PC-3 (cell line): ENCODE results near the gene ITGA7. TPM values are rescaled to one million over a fixed set of nuclear protein-coding genes. Genes with fewer than 3 reads are reported as not detected.

Source experiments
- ATAC-seq: fragments of 200-7000 bp; cut with Tn5 transposase; 2 replicates; pipeline ENCODE4 v1.9.1; 2020; ENCODE audit warnings: mild to moderate bottlenecking, moderate library complexity
- BruUV-seq: library from RNA; stranded (reverse); fragments of 400-500 nt; replicated peaks from 2 replicates; lab custom pipeline; 2021; lab: Mats Ljungman, UMichigan
- CTCF ChIA-PET: fragments of 300-600 bp; sonication (Branson Sonifier 250); formaldehyde crosslinking; loops from one replicate; lab custom pipeline; 2022; ENCODE audit warnings: antibody characterized with exemption; lab: Charles Lee
- POLR2A ChIA-PET: fragments of 300-600 bp; sonication (Branson Sonifier 250); formaldehyde crosslinking; loops from one replicate; lab custom pipeline; 2022; ENCODE audit warnings: antibody characterized with exemption; ENCODE audit not compliant: unreplicated experiment; lab: Charles Lee
- DNase-seq: peaks from one replicate; pipeline ENCODE4 v3.0.0-alpha.2; 2015
- H2AFZ ChIP-seq: fragments of 300-600 bp; sonication (generic); 2 replicates; pipeline ENCODE4 v1.6.0; 2016; ENCODE audit warnings: antibody characterized with exemption, low read length
- H3F3A ChIP-seq: fragments of 300-600 bp; sonication (generic); one replicate; pipeline ENCODE4 v1.6.0; 2017; ENCODE audit warnings: antibody characterized with exemption, low read length, control low read depth, mild to moderate bottlenecking; ENCODE audit not compliant: unreplicated experiment
- H3K27ac ChIP-seq: fragments of 300-600 bp; sonication (generic); 2 replicates; pipeline ENCODE4 v1.5.1; 2016; ENCODE audit warnings: mild to moderate bottlenecking, low read length
- H3K27me3 ChIP-seq: fragments of 300-600 bp; sonication (generic); 2 replicates; pipeline ENCODE4 v1.6.1; 2016; ENCODE audit warnings: low read length, mixed read lengths
- H3K36me3 ChIP-seq: fragments of 300-600 bp; sonication (generic); 2 replicates; pipeline ENCODE4 v1.6.1; 2016; ENCODE audit warnings: low read depth, mixed run types, low read length, mixed read lengths
- H3K4me1 ChIP-seq: fragments of 300-600 bp; sonication (generic); 2 replicates; pipeline ENCODE4 v1.5.1; 2016; ENCODE audit warnings: low read length; ENCODE audit not compliant: insufficient read depth
- H3K4me2 ChIP-seq: fragments of 300-600 bp; sonication (generic); 2 replicates; pipeline ENCODE4 v1.6.0; 2016; ENCODE audit warnings: low read length
- H3K4me3 ChIP-seq: fragments of 300-600 bp; sonication (generic); 2 replicates; pipeline ENCODE4 v1.5.1; 2016; ENCODE audit warnings: mild to moderate bottlenecking, low read length, mixed read lengths
- H3K79me2 ChIP-seq: fragments of 300-600 bp; sonication (generic); 2 replicates; pipeline ENCODE4 v1.6.1; 2017; ENCODE audit warnings: low read length, mixed read lengths
- H3K9ac ChIP-seq: fragments of 300-600 bp; sonication (generic); 2 replicates; pipeline ENCODE4 v1.6.0; 2016; ENCODE audit warnings: mild to moderate bottlenecking, low read length
- H3K9me2 ChIP-seq: fragments of 300-600 bp; sonication (generic); replicated peaks from 2 replicates; pipeline ENCODE4 v1.6.1; 2016; ENCODE audit warnings: mixed run types, low read length, mixed read lengths
- H3K9me3 ChIP-seq: fragments of 300-600 bp; sonication (generic); 2 replicates; pipeline ENCODE4 v1.6.1; 2016; ENCODE audit warnings: low read length, mixed read lengths
- H4K20me1 ChIP-seq: fragments of 300-600 bp; sonication (generic); 2 replicates; pipeline ENCODE4 v1.6.1; 2016; ENCODE audit warnings: low read length, mixed read lengths
- EZH2 ChIP-seq: fragments of 300-600 bp; sonication (generic); IDR thresholded peaks from one replicate; pipeline ENCODE4 v1.6.1; 2017; ENCODE audit warnings: antibody characterized with exemption, mild to moderate bottlenecking, low read length; ENCODE audit not compliant: unreplicated experiment
- EZH2phosphoT487 ChIP-seq: fragments of 300-600 bp; sonication (generic); IDR thresholded peaks from 2 replicates; pipeline ENCODE4 v1.6.1; 2018; ENCODE audit warnings: mild to moderate bottlenecking, antibody characterized with exemption, low read length, borderline replicate concordance
- intact Hi-C: fragments of 100-400 bp; cut with micrococcal nuclease; formaldehyde crosslinking; loops from 2 replicates; pipeline ENCODE4 v1.9.0; 2023
- total RNA-seq: library from RNA; depleted of rRNA; stranded (reverse); fragments of >200 nt; gene quantifications from 2 replicates; pipeline ENCODE4 v1.2.3, GENCODE V29; 2014
- TF ChIP-seq, protein P1 (sequence below): fragments of 300-600 bp; sonication (generic); conservative IDR thresholded peaks from 2 replicates; pipeline ENCODE4 v1.5.1; 2017; ENCODE audit warnings: antibody characterized with exemption, low read depth, mild to moderate bottlenecking, low read length

ITGA7 gene
- total RNA-seq, 1 experiment from 2014 or later: 4.4 TPM

DNA sequence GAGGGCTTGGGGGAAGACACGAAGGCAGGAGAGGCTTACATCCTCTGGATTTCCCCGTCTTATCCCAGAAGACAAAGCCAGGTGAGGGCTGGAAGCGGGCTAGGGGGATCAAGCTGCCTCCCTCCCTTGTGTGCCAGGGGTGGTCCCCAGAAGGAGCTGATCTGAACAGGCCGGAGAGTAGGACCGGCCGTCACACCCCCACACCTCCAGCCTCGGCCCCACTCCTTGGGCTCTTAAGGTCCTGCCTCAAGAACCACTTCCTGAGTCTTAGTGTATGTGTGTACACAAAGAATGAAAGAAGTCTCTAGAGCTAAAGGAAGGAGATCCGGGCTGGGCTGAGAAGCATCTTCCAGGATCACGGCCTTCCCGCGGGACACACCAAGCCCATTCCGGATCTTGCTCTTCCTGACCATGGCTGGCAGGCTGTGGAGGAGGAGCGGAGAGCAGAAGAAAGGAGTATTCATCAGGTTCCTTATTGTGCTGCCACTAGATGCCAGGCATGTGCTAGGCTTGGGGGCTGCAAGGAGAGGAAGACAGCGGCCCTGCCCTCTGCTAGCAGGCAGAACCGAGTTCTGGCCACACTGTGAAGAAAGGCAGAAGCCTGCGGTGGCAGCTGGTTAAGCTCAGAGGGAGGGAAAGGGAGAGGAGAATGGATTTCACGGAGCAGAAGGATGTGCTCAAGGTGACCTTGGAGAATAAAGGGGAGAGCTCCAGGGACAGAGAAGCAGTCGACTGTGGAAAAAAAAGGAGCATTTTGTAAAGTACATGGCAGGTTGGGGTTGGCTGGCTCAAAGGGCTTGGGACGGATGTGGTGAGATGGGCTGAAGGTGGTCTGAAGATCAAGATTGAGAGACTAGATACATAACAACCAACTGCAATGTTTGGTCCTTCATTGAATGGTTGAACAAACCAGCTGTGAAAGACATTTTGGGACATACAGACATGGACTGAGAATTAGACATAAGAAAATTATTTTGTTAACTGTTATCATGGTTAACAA is 22.4 kb upstream of the ITGA7 start:
- Histone ChIP-seq H4K20me1 (peaks cover 8% of the 10 kb centered on the region), H3K27ac (peak overlapping the region; percentile 98), H3K9ac (peak overlapping the region; percentile 97), H3K4me3 (peak overlapping the region; percentile 88), H3F3A (no peaks in the 10 kb centered on the region), H3K9me3 (no peaks in the 10 kb centered on the region), H3K79me2 (peaks cover 37% of the 10 kb centered on the region), H3K27me3 (no peaks in the 10 kb centered on the region), H3K4me1 (peaks cover 24% of the 10 kb centered on the region), H2AFZ (peak overlapping the region; percentile 84), H3K4me2 (peak overlapping the region; percentile 99), H3K9me2 (no peaks in the 10 kb centered on the region), H3K36me3 (peaks cover 12% of the 10 kb centered on the region)
- intact Hi-C loops: loop anchor here (1.0 kb wide), 1 partner anchor 7 kb away; no protein-coding TSS in a partner anchor
- peak; percentile 56 for DNase-seq
- POLR2A ChIA-PET: interaction anchor here (0.6 to 2.0 kb wide), 7 partner anchors 8 to 196 kb away, joined by 3 to 18 read pairs (median 6); partner anchors contain the start of genes ORMDL2 and SARNP
- peak; percentile 28 for ATAC-seq
- BruUV-seq: TSS peak; percentile 81
- CTCF ChIA-PET: interaction anchor here (0.5 to 2.1 kb wide), 6 partner anchors 8 to 492 kb away, joined by 3 to 14 read pairs (median 6); partner anchors contain the start of gene RNF41
- TF ChIP-seq EZH2phosphoT487: no peak
- TF ChIP-seq, protein P1, sequence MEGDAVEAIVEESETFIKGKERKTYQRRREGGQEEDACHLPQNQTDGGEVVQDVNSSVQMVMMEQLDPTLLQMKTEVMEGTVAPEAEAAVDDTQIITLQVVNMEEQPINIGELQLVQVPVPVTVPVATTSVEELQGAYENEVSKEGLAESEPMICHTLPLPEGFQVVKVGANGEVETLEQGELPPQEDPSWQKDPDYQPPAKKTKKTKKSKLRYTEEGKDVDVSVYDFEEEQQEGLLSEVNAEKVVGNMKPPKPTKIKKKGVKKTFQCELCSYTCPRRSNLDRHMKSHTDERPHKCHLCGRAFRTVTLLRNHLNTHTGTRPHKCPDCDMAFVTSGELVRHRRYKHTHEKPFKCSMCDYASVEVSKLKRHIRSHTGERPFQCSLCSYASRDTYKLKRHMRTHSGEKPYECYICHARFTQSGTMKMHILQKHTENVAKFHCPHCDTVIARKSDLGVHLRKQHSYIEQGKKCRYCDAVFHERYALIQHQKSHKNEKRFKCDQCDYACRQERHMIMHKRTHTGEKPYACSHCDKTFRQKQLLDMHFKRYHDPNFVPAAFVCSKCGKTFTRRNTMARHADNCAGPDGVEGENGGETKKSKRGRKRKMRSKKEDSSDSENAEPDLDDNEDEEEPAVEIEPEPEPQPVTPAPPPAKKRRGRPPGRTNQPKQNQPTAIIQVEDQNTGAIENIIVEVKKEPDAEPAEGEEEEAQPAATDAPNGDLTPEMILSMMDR: no peak
- TF ChIP-seq EZH2: no peak

DNA sequence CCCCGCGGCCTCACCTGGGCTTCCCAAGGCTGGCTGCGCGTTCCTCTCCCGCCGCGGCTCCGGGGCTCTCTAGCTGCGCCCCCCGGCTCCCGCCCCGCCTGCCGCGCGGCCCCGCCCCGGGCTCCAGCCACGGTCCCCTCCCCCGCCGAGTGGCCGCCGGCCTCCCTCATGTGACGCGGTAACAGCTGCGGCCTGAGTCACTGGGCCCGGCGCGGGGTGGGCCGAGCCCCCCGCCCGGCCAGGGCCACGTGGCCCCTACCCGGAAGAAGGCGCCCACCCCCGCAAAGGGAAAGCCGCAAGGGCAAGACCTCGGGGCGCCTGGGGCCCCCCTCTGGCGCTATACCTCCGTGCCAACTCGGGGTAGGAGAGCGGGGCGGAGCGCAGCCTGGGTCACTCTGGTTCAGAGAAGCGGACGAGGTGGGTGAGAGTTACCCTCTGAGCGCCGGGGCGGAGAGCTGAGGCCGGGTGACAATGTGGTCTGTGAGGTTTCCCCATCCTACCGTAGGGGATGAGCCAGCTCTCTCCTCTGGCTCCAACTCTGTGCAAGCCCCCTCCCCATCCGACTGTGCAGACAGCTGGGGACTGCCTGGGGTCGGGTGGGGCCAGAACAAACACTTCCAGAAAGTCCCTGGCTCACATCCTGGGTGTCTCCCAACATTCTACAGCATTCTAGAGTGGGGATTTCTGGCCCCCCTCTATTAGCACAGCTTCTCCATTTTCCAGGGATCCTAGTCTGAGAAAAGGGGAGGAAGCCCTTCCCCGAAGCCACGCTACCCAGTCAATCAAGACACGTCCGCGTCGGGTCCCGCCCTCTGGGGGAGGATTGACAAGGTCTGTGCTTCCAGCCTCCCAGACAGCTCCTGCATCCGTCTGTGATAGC is 21.5 kb upstream of the ITGA7 start, which contains the start of gene CD63:
CD63 (minus strand) TSS at position 71 of the 880 bp plus-strand sequence. CDS start 668 bp downstream, outside the sequence.
- peak; percentile 93 for DNase-seq
- no peaks in the 10 kb centered on the region for H3K9me3 ChIP-seq
- peak within 1 kb of the TSS; percentile 84 for H2AFZ ChIP-seq
- no peaks in the 10 kb centered on the region for H3K9me2 ChIP-seq
- TF ChIP-seq, protein P1: no peak
- TF ChIP-seq EZH2phosphoT487 (no peak), EZH2 (no peak)
- POLR2A ChIA-PET: interaction anchor here (0.6 to 2.0 kb wide), 10 partner anchors 8 to 908 kb away, joined by 3 to 18 read pairs (median 6); partner anchors contain the start of genes ORMDL2, SARNP and SUOX
- intact Hi-C loops: loop anchor here (1.0 kb wide), 1 partner anchor 8 kb away; no protein-coding TSS in a partner anchor
- peak within 1 kb of the TSS; percentile 97 for H3K9ac ChIP-seq
- peaks cover 22% of the 10 kb centered on the region for H3K36me3 ChIP-seq
- H3K27me3 ChIP-seq: no peaks in the 10 kb centered on the region
- ATAC-seq: peak; percentile 70
- BruUV-seq: no TSS peak
- H3K27ac ChIP-seq: peak within 1 kb of the TSS; percentile 98
- H3F3A ChIP-seq: no peaks in the 10 kb centered on the region
- H3K4me2 ChIP-seq: peak within 1 kb of the TSS; percentile 99
- H3K4me3 ChIP-seq: peak within 1 kb of the TSS; percentile 88
- peaks cover 37% of the 10 kb centered on the region for H3K79me2 ChIP-seq
- H3K4me1 ChIP-seq: peaks cover 26% of the 10 kb centered on the region
- H4K20me1 ChIP-seq: peaks cover 8% of the 10 kb centered on the region
- CTCF ChIA-PET: interaction anchor here (0.5 to 2.1 kb wide), 5 partner anchors 8 to 493 kb away, joined by 3 to 14 read pairs (median 7); partner anchors contain the start of gene RNF41
